Spinal cord (tissue), 10 donors: ENCODE measurements around the gene THOC6. TPM values are rescaled to one million over a fixed set of nuclear protein-coding genes. Genes with fewer than 3 reads are reported as not detected.

Experiments
- DNase-seq, 6 donors: peaks; one replicate each; pipeline versions ENCODE4 v3.0.0 to v3.0.0-alpha.2; 2013 to 2015; ENCODE audit warnings: low spot score in 6 of 6, low read depth in 4 of 6
- H3K27ac ChIP-seq: one replicate; pipeline ENCODE4 v1.5.1; 2013; ENCODE audit warnings: low read depth, low read length, control low read depth
- H3K27me3 ChIP-seq: one replicate; pipeline ENCODE4 v1.6.1; 2013; ENCODE audit warnings: low read length; ENCODE audit not compliant: control insufficient read depth, insufficient read depth
- H3K36me3 ChIP-seq: one replicate; pipeline ENCODE4 v1.6.1; 2013; ENCODE audit warnings: low read length; ENCODE audit not compliant: control insufficient read depth, insufficient read depth
- H3K4me1 ChIP-seq: one replicate; pipeline ENCODE4 v1.6.1; 2013; ENCODE audit warnings: low read length; ENCODE audit not compliant: control insufficient read depth, insufficient read depth
- H3K4me3 ChIP-seq: one replicate; pipeline ENCODE4 v1.5.1; 2013; ENCODE audit warnings: low read depth, low read length, control low read depth
- H3K9me3 ChIP-seq: one replicate; pipeline ENCODE4 v1.6.1; 2013; ENCODE audit warnings: low read length; ENCODE audit not compliant: control insufficient read depth, insufficient read depth
- WGBS: methylation state at CpG from one replicate; pipeline ENCODE4 v1.1.5; 2013; ENCODE audit warnings: missing lambda C conversion rate; ENCODE audit not compliant: insufficient coverage; 5-methylcytosine and 5-hydroxymethylcytosine counted together
- polyA plus RNA-seq, 2 donors: library from polyadenylated mRNA; unstranded; fragments of 120-200 nt; gene quantifications; one replicate each; pipeline ENCODE4 v1.2.1, GENCODE V29; 2013; ENCODE audit not compliant: insufficient read length in 2 of 2
- total RNA-seq, 2 donors: library from RNA; depleted of rRNA in 1 of 2; stranded (reverse); fragments of 120-200 nt in 1 of 2; fragments of >200 nt in 1 of 2; gene quantifications; one replicate each; pipeline versions ENCODE4 v1.2.3 to v1.2.4, GENCODE V29; 2013 to 2014
- donor health status: healthy.

The THOC6 gene
- total and polyA plus RNA-seq, 4 donors = 7.2 to 18.7 (median 14.6) TPM

GRCh38 chr16:2981177-2981898, 42.5 kb upstream of the THOC6 start:
- H3K4me1 ChIP-seq = peaks cover 63% of the 10 kb centered on the region
- H3K27ac ChIP-seq = no peak overlapping the region
- peaks cover 4% of the 10 kb centered on the region for H3K27me3 ChIP-seq
- no peak overlapping the region for H3K4me3 ChIP-seq
- no peaks in the 10 kb centered on the region for H3K9me3 ChIP-seq
- H3K36me3 ChIP-seq = peaks cover 6% of the 10 kb centered on the region
- no peak for DNase-seq
- 43% methylated on average over 24 of the region's 33 CpGs for WGBS

GRCh38 chr16:2981899-2982250, 42.0 kb upstream of the THOC6 start:
- Histone ChIP-seq H3K4me1 (peaks cover 62% of the 10 kb centered on the region), H3K27me3 (peaks cover 4% of the 10 kb centered on the region), H3K4me3 (no peak overlapping the region), H3K27ac (no peak overlapping the region), H3K9me3 (no peaks in the 10 kb centered on the region), H3K36me3 (peaks cover under 1% of the 10 kb centered on the region)
- 46% methylated on average over 3 of the region's 4 CpGs for WGBS
- DNase-seq = no peak

GRCh38 chr16:2982402-2982801, 41.4 kb upstream of the THOC6 start:
- DNase-seq = no peak
- no peaks in the 10 kb centered on the region for H3K9me3 ChIP-seq
- H3K4me3 ChIP-seq = no peak overlapping the region
- WGBS = 59% methylated on average over 3 of the region's 5 CpGs
- H3K27me3 ChIP-seq = peaks cover 4% of the 10 kb centered on the region
- peaks cover 57% of the 10 kb centered on the region for H3K4me1 ChIP-seq
- H3K36me3 ChIP-seq = no peaks in the 10 kb centered on the region
- H3K27ac ChIP-seq = no peak overlapping the region

- DNase-seq = peak in 3 of 6 donors; percentile 58 to 92 (median 88)
- H3K27ac ChIP-seq = no peak overlapping the region
- peaks cover 4% of the 10 kb centered on the region for H3K27me3 ChIP-seq
- 12% methylated on average over 42 of the region's 42 CpGs for WGBS
- no peaks in the 10 kb centered on the region for H3K36me3 ChIP-seq
- H3K4me3 ChIP-seq = no peak overlapping the region
- H3K9me3 ChIP-seq = no peaks in the 10 kb centered on the region
- peaks cover 50% of the 10 kb centered on the region for H3K4me1 ChIP-seq
Observed at GRCh38 chr16:2983706-2984136, 40.1 kb upstream of the THOC6 start.

DNA sequence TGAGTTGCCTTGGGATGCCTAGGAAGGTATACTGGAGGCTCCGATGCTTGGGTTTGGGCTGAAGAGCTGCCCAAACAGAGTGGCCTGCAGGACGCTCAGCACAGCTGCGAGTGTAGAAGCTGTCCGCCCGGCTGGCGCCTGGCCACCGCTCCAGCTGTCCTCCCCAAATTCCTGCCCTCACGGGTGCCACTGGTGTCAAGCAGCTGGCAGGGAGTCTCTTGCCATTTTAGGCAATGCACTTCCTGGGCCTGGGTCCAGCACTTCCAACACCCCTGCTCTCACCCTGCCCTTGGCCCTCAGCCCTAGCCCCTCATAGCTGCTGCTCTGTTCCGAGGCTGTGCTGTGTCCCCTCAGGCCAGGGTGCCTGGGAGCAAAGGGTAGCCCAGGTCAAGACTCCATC, 38.4 kb upstream of the THOC6 start:
- 62% methylated on average over 9 of the region's 9 CpGs for WGBS
- peak in 1 of 6 donors; percentile 37 for DNase-seq
- Histone ChIP-seq H3K27ac (no peak overlapping the region), H3K4me3 (no peak overlapping the region), H3K36me3 (no peaks in the 10 kb centered on the region), H3K9me3 (no peaks in the 10 kb centered on the region), H3K27me3 (peaks cover 4% of the 10 kb centered on the region), H3K4me1 (peaks cover 40% of the 10 kb centered on the region)

DNA sequence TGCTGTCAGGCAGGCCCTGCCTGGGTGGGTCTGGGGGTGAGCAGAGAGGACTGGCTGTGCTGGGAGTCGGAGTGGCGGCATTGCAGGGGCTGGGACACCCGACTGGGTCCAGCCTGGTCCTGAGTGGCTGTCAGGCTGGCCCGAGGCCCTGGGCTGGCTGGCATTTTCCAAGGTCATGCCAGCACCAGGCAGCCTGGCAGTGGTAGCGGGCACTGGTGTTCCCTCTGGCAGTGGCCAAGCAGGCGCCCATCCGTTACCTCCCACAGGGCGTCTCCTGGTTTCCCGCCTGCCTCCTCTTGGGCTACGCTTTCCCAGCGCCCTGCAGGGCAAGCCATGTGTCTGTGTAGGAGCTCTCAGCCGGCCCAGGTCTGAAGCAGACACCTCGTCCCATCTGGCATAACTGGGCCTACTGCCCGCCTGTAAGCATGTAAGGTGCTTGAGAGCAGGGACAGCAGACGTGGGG, 37.9 kb upstream of the THOC6 start:
- Histone ChIP-seq H3K36me3 (no peaks in the 10 kb centered on the region), H3K4me1 (peaks cover 36% of the 10 kb centered on the region), H3K9me3 (no peaks in the 10 kb centered on the region), H3K27me3 (peaks cover 4% of the 10 kb centered on the region), H3K4me3 (no peak overlapping the region), H3K27ac (peak overlapping the region; percentile 7)
- DNase-seq = no peak
- WGBS = 72% methylated on average over 13 of the region's 15 CpGs

GRCh38 chr16:2986623-2987188, 37.1 kb upstream of the THOC6 start:
- no peak for DNase-seq
- no peak overlapping the region for H3K4me3 ChIP-seq
- H3K27me3 ChIP-seq = no peaks in the 10 kb centered on the region
- H3K4me1 ChIP-seq = peaks cover 29% of the 10 kb centered on the region
- H3K9me3 ChIP-seq = no peaks in the 10 kb centered on the region
- 76% methylated on average over 17 of the region's 17 CpGs for WGBS
- H3K36me3 ChIP-seq = no peaks in the 10 kb centered on the region
- no peak overlapping the region for H3K27ac ChIP-seq

DNA sequence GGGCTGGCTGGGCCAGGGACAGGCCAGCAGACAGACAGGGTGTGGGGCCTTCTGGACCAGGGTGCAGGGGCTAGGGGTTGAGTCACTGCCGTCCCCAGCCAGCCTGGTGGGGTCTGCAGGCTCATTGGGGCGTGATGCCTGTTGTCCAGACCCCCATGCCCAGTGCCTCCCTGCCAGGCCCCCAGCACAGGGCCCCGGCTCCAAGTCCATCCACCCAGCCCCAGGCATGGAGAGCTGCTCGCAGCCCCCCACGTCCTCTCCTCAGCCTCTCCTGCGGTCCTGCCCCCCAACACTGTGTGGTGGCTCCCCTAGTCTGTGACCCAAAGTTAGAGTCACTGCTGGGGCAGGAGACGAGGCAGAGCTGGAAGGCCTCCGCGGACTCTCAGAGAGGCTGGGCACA, 36.5 kb upstream of the THOC6 start:
- Histone ChIP-seq H3K36me3 (no peaks in the 10 kb centered on the region), H3K27ac (no peak overlapping the region), H3K4me1 (peaks cover 29% of the 10 kb centered on the region), H3K27me3 (no peaks in the 10 kb centered on the region), H3K9me3 (no peaks in the 10 kb centered on the region), H3K4me3 (no peak overlapping the region)
- DNase-seq = no peak
- WGBS = 78% methylated on average over 9 of the region's 9 CpGs

DNA sequence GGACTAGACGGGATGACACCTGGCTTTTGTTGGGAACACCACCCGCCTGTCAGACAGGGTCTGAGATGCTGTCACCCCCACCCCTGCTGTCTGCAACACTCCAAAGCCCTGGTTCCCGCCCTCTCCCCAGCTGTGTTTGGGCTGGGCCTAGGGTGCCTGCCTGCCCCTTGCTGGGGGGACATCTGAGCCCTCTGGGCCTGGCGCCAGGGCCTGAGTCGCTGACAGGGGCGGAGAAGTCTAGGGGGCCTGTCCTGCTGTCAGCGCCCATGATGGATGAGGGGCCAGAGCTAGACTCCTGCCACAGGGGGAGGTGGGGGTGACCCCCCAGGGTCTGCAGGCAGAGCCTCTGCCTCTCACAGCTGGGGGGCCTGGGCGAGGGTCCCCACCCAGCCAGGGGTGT, 36.0 kb upstream of the THOC6 start:
- Histone ChIP-seq H3K4me3 (no peak overlapping the region), H3K36me3 (no peaks in the 10 kb centered on the region), H3K27ac (no peak overlapping the region), H3K27me3 (no peaks in the 10 kb centered on the region), H3K4me1 (peaks cover 29% of the 10 kb centered on the region), H3K9me3 (no peaks in the 10 kb centered on the region)
- 38% methylated on average over 8 of the region's 8 CpGs for WGBS
- DNase-seq = no peak

DNA sequence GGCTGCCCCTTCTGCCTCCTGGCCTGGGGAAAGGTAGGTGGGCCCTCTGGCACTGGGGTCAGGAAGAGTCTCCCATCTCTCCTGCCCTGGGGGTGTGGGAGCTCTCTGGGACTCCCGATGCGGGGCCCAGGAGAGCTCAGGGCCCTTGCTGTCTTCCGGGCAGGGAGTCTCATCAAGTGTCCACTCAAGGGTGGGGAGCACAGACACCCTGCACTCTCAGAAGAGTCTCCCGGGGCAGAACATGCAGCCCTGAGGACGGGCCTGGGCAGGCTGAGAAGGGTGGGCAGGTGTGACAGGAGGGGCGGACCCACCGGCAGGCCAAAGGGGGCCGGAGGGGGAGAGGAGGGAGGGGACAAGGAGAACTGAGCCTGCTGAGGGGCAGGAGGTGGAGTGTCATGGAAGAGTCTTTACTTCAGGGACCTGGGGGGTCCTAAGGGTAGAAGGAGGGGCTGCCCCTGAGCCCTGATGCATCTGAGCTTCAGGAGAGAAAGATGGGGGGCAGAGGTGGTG, 35.2 kb upstream of the THOC6 start:
- peaks cover 22% of the 10 kb centered on the region for H3K4me1 ChIP-seq
- no peaks in the 10 kb centered on the region for H3K9me3 ChIP-seq
- H3K4me3 ChIP-seq = no peak overlapping the region
- no peaks in the 10 kb centered on the region for H3K36me3 ChIP-seq
- no peaks in the 10 kb centered on the region for H3K27me3 ChIP-seq
- H3K27ac ChIP-seq = no peak overlapping the region
- WGBS = 38% methylated on average over 8 of the region's 8 CpGs
- no peak for DNase-seq
